Neutrophil (primary cell): Measurements from ENCODE around the gene METTL26.

ENCODE experiments used
- H3K27ac ChIP-seq: fragments of 200-600 bp; sonication (generic); 2 replicates; pipeline ENCODE4 v1.5.1; 2016; ENCODE audit warnings: mild to moderate bottlenecking, moderate library complexity
- H3K27me3 ChIP-seq: fragments of 200-600 bp; sonication (generic); 2 replicates; pipeline ENCODE4 v1.6.0; 2016; ENCODE audit warnings: mild to moderate bottlenecking
- H3K36me3 ChIP-seq: fragments of 200-600 bp; sonication (generic); 2 replicates; pipeline ENCODE4 v1.5.1; 2017
- H3K4me1 ChIP-seq, 2 experiments: fragments of 200-600 bp in 1 of 2; sonication (generic) in 1 of 2; 1 replicate in 1 of 2; 2 replicates in 1 of 2; pipeline versions ENCODE4 v1.5.1 to v1.6.1; 2013 to 2016; ENCODE audit warnings: low read depth in 1 of 2, low read length in 1 of 2, mild to moderate bottlenecking in 1 of 2, moderate library complexity in 1 of 2; ENCODE audit not compliant: control insufficient read depth in 1 of 2, insufficient read depth in 1 of 2
- H3K4me3 ChIP-seq, 2 experiments: fragments of 200-600 bp in 1 of 2; sonication (generic) in 1 of 2; 1 replicate in 1 of 2; 2 replicates in 1 of 2; pipeline ENCODE4 v1.5.1; 2013 to 2016; ENCODE audit warnings: low read depth in 1 of 2, low read length in 1 of 2, mild to moderate bottlenecking in 1 of 2, moderate library complexity in 1 of 2
- H3K9me3 ChIP-seq: fragments of 200-600 bp; sonication (generic); 2 replicates; pipeline ENCODE4 v1.5.1; 2016
- CTCF ChIP-seq: fragments of 200-600 bp; sonication (generic); IDR thresholded peaks from 2 replicates; pipeline ENCODE4 v1.5.1; 2016; ENCODE audit warnings: antibody characterized with exemption

METTL26 gene

DNA sequence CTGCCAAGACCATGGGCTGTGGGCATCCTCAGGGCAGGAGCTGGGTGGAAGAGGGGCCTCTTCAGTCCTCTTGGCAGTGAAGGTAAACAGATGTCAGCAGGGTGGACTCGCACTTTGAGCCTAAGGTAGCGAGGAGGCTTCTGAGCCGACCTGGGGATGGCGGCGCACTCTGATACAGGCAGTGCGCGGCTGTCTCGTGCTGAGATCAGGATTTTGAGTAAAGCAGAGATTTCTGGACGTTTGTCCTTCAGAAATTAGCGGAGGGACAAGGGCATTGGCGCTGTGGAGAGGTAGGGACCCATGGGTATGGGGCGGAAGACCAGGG, 39.4 kb downstream of the METTL26 start:
- Histone ChIP-seq H3K27ac (peak overlapping the region; percentile 71), H3K9me3 (no peaks in the 10 kb centered on the region), H3K4me3 (no peak overlapping the region), H3K4me1 (peaks cover 53 to 54% of the 10 kb centered on the region in 2 experiments), H3K36me3 (peaks cover 17% of the 10 kb centered on the region), H3K27me3 (no peaks in the 10 kb centered on the region)
- no peak for TF ChIP-seq CTCF

- H3K4me3 ChIP-seq: peak overlapping the region in 1 of 2 experiments; percentile 4
- peaks cover 17% of the 10 kb centered on the region for H3K36me3 ChIP-seq
- peaks cover 58 to 60% of the 10 kb centered on the region in 2 experiments for H3K4me1 ChIP-seq
- H3K27ac ChIP-seq: peak overlapping the region; percentile 71
- no peak for TF ChIP-seq CTCF
- no peaks in the 10 kb centered on the region for H3K27me3 ChIP-seq
- H3K9me3 ChIP-seq: no peaks in the 10 kb centered on the region
Measured at GRCh38 chr16:595942-596735, 40.0 kb downstream of the METTL26 start.

- H3K4me1 ChIP-seq: peaks cover 66 to 70% of the 10 kb centered on the region in 2 experiments
- no peaks in the 10 kb centered on the region for H3K27me3 ChIP-seq
- H3K9me3 ChIP-seq: no peaks in the 10 kb centered on the region
- peaks cover 12% of the 10 kb centered on the region for H3K36me3 ChIP-seq
- H3K27ac ChIP-seq: peak overlapping the region; percentile 96
- no peak overlapping the region for H3K4me3 ChIP-seq
- TF ChIP-seq CTCF: no peak
Measured at GRCh38 chr16:595094-595528, 41.0 kb downstream of the METTL26 start.

- TF ChIP-seq CTCF: no peak
- Histone ChIP-seq H3K4me3 (peak overlapping the region; percentile 58 to 62), H3K4me1 (peaks cover 66 to 70% of the 10 kb centered on the region in 2 experiments), H3K9me3 (no peaks in the 10 kb centered on the region), H3K27me3 (no peaks in the 10 kb centered on the region), H3K27ac (peak overlapping the region; percentile 96), H3K36me3 (peaks cover 2% of the 10 kb centered on the region)
Measured at GRCh38 chr16:593807-594206, 42.3 kb downstream of the METTL26 start.

DNA sequence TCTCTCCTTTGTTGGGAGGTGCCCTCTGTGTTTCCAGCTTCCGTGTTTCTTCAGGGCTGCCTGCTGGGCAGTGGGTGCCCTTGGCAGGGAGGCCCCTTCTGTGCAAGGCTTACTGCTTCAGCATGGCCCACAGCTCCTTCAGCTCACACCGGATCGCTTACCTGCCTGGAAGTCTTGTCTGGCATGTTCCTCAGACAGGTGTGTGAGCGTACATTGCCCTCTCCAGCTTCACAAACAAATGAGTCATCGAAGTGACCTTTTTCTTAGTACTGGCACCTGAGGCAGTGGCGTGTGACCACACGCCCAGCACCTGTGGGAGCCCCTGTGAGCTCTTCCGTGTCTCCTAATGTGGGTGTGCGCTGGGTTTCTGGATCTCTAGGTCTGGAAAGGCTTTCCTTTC, 42.7 kb downstream of the METTL26 start:
- TF ChIP-seq CTCF: no peak
- Histone ChIP-seq H3K9me3 (no peaks in the 10 kb centered on the region), H3K4me1 (peaks cover 70 to 73% of the 10 kb centered on the region in 2 experiments), H3K27ac (peak overlapping the region; percentile 96), H3K27me3 (no peaks in the 10 kb centered on the region), H3K36me3 (no peaks in the 10 kb centered on the region), H3K4me3 (peak overlapping the region; percentile 58 to 62)
